Kasumi-1 (cell line): ENCODE measurements around the gene DCUN1D5.

Experiments
- DNase-seq, 2 experiments: peaks; one replicate each; lab custom pipeline; 2025; lab: John Stamatoyannopoulos, UW

Gene DCUN1D5

GRCh38 chr11:103091801-103092524 is at the start of gene DCUN1D5:
Gene DCUN1D5, minus strand, starts transcription at chr11:103092160. Its CDS starts 288 bp downstream, at chr11:103091872.
- peak; percentile 82 to 84 for DNase-seq

GRCh38 chr11:103125462-103125861 is 33.5 kb upstream of the DCUN1D5 start:
- DNase-seq = no peak

- no peak for DNase-seq
These were observed 22.9 kb upstream of the DCUN1D5 start for GRCh38 chr11:103114836-103115235.

DNA sequence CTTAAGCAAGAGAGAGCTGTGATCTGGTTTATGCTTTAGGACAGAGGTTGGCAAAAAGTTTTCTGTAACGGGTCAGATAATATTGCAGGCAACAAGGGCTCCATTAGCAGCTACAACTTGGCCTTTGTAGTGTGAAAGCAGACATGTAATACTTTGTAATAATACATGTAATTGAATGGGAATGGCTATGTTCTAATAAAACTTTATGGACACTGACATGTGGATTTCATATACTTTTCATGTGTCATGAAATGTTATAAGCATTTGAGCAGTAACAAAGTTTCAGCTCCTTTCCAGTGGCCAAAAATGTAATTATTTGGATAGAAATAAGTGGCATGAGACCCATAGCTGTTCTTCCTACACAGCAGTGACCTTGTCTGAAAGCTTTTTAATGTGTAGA is 20.4 kb upstream of the DCUN1D5 start:
- DNase-seq = no peak

DNA sequence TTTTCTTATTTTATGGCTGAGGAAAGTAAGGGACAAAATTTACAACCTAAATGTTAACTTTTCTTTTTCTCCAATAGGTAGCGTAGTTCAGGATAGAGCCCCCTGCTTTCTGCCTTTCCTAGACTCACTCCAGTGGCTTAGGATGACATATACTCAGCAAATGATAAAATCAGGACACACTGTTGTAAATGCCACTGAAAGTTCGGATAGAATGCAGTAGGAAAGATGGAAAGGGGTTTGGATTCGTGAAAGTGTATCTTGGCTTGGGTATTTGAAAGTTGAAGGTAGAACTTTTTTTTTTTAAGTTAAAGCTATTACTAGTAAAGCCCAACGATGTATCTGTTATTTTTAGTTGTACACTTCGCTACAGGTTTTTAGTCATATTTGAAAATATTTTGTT is 19.4 kb upstream of the DCUN1D5 start:
- no peak for DNase-seq

- DNase-seq = peak; percentile 9 to 11
These were observed 18.4 kb upstream of the DCUN1D5 start for GRCh38 chr11:103110391-103110790.

DNA sequence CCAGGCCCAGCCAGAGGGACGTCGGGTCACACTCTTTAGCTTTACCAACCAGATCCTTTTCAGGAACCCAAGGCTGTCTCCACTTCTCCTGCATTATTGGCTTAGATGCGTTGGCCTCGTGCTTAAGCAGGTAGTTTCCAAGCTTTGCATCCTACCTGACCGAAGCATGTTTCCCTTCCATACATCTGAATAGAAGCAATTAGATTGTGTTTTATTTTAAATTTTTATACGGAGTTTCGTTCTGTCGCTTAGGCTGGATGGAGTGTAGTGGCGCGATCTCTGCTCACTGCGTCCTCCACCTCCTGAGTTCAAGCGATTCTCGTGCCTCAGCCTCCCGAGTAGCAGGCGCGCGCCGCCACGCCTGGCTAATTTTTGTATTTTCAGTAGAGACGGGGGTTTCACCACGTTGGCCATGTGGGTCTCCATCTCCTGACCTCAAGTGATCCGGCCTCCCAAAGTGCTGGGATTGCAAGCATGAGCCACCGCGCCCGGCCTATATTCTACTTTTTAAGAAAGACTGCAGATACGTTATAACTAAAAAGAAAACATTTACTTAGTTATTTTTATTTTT is 17.9 kb upstream of the DCUN1D5 start:
- peak in 1 of 2 experiments; percentile 44 for DNase-seq

DNA sequence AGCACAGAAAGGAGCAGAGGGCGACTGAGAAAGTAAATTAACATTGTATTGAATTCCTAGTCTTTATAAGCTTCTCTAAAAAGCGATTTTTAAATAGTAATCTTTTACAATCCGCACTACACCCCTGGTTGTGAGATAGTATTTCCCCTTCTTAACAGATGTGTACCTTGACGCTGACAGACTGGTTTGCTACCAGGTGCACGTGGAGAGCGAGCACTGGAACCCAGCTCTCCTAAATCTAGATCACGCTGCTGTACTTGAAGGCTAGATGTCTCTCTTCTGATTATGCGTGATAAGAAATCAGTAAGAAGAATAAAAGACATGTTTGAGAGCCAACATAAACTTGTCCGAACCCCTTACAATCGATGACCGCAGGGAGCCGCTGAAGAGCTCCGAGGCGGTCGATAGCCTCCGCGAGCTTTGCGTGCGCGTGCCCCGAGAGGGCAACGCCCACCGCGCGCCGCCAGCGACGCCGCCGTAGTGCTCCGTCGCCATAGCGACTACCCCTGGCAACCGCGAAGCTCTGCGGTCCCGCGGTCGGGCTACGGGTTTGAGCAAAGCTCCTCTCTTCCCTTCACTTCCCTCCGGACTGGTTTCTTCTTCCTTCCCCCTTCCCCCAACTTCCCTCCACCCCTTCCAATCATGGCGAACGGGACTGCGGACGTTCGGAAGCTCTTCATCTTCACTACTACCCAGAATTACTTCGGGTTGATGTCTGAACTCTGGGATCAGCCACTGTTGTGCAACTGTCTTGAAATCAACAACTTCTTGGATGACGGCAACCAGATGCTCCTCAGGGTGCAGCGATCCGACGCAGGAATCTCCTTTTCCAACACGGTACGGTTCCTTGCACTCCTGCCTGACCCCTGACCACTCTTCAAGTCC is 17.2 kb upstream of the DCUN1D5 start, which contains the start of gene DYNC2H1:
DYNC2H1 (plus strand) TSS at position 494 of the 885 bp plus-strand sequence; CDS start at position 643, 149 bp downstream.
- peak; percentile 85 to 91 for DNase-seq

GRCh38 chr11:103097279-103097678 is 5.3 kb upstream of the DCUN1D5 start:
- no peak for DNase-seq

DNA sequence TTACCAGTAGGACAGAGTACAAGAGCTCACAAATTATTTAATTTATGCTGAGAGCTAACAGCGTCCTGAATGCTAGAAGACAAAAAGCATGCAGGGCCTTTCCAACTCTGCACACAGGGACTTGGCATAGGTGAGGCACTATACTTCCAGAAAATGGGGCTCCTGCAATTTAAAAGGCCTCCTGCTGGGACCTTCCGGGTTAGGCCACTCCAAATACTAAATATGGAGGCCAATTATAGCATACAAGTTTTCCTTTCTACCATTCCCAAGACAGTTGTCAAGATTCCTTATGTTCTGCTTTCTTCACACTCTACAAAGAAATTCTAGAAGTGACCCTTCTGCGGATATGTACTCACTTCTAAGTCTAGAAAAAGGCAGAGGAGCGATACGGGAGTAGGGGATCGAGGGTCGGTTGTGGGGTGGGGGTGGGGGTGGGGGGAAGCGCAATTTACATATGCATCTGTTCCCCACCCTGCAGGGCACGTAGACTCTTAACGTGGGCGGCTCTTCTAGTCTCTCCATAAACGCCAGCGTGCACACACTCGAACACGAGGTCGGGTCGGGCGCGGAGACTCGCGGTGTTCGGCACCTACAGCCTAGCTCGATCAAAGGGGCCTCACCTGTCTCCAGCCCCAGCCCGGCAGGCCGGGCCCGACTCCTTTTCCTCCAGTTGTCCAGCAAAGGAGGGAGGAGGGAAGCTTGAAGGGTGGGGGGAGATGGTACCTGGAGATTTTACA is 728 bp downstream of the DCUN1D5 start:
- peak; percentile 59 to 63 for DNase-seq

- no peak for DNase-seq
These were observed 5.5 kb downstream of the DCUN1D5 start for GRCh38 chr11:103086461-103086860.

- DNase-seq = no peak
These were observed 6.1 kb downstream of the DCUN1D5 start for GRCh38 chr11:103085758-103086365.

DNA sequence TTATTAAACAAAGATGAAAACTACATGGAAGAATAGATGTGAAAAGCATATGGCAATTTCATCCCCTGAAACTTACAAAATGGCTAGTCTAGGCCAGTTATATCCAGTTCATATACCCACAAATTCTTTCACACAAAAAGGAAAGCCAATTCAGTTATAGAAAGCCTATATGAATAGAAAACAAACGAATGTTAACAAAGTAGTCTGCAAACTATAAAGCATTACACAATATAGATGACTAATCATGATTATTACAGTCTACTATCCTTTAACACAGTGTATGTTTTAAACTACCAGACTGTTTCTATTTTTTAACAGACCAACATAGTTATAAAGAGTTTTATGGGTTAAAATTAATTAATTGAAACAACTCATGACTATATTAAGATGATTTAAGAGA is 12.1 kb downstream of the DCUN1D5 start:
- no peak for DNase-seq

GRCh38 chr11:103078710-103079109 is 13.2 kb downstream of the DCUN1D5 start:
- no peak for DNase-seq

DNA sequence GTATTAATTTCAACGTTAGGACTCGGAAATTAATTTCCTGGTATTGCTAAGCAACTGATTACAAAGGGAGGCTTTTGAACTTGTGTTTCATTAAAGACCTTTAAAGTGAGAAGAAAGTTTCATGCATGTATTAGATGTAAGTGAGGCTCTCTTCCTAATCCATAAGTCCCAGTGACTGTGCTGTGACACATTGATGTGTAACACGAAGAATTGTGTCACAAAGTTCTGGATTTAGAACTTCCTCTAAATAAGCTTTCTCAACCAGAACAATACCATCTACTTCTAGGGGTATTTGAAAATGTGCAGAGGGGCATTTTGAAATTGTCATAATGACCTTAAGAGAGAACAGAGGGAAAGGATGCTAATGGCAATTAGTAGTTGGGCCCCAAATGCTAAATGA is 14.4 kb downstream of the DCUN1D5 start:
- DNase-seq = no peak

- peak; percentile 29 to 45 for DNase-seq
These were observed 15.6 kb downstream of the DCUN1D5 start for GRCh38 chr11:103076361-103076760.

GRCh38 chr11:103071008-103071407 is 21.0 kb downstream of the DCUN1D5 start:
- DNase-seq = no peak

DNA sequence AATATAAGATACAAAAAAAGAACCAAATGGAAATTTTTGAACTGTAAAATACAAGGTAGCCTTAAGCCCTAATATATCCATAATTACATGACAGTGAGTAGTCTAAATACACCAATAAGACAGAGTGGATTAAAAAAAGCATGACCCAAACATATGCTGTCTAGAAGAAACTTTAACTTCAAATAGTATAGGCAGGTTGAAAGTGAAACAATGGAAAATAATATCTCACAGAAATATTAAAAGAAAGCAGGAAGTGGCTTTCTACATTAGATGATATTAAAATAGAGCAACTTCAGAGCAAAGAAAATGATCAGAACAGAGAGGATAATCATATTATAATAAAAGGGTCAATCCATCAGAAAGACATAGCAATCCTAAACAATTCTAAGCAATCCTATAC is 21.8 kb downstream of the DCUN1D5 start:
- DNase-seq = no peak

DNA sequence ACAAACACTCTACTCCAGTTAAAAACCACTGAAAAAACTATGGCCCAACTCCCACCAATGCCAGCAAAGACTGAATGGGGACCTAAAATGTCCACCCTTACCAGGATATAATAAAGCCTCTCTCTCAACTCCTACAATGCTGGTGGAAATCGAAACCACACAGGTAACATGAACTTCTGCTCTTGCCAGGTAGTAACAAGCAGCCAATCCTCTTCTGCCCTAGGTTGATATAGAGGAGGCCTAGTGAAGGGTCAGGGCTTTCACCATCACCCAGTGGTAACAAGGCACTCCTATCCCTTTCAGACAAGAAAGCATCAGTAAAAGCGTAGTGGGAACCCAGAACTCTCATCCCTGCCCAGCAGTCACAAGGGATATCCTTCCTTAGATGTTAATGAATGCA is 22.6 kb downstream of the DCUN1D5 start:
- no peak for DNase-seq

GRCh38 chr11:103067118-103067517 is 24.8 kb downstream of the DCUN1D5 start:
- DNase-seq = no peak

- DNase-seq = no peak
These were observed 30.3 kb downstream of the DCUN1D5 start for GRCh38 chr11:103061656-103062055.
